ENCODE data around the gene SYNPO2L. TPM values are rescaled to one million over a fixed set of nuclear protein-coding genes. Genes with fewer than 3 reads are reported as not detected.

The SYNPO2L gene
- total and polyA plus RNA-seq, 7 donors, result 0.12 to 0.23 TPM; not detected in 5

DNA sequence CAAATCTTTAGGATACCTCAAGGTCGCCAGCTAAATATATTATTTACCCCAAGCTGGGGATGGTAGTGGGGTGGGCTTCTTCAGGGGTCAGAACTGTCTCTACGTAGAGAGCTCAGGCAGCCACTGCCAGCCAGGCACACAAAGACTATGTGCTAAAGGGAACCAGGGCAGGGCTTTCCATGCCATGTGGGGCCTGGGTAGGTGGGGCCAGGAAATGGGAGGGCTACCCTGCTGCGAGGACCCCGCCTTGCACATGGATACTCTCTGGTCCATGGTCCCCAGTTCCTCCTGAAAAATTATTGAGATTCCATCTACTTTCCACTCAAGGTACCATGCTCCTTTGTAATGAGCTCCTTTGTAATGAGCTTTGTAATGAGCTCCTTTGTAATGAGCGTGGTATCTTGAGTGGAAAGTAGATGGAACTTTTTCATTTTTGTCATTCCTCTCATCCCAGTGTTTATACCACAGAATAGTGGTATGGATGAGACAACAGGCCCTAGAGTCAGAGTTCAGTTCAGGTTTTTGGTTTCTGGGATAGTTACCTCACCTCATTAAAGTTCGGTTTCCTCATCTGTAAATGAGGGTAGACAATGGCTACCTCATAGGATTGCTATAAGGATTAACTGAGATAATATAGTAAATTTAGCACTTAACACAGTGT, 5.8 kb downstream of the SYNPO2L start:
- 84 to 97% methylated on average over 6 of the region's 6 CpGs for WGBS, 2 donors
- Histone ChIP-seq H3K9me3 (no peaks in the 10 kb centered on the region), H3K27me3 (no peaks in the 10 kb centered on the region), H3K4me3 (no peak overlapping the region), H3K4me1 (peaks cover 0 to 22% (median 14%) of the 10 kb centered on the region in 4 donors), H3K36me3 (no peaks in the 10 kb centered on the region), H3K27ac (no peak overlapping the region)
- TF ChIP-seq POLR2AphosphoS5 (IDR thresholded peaks at IDR 0.05) (no peak), EP300 (IDR thresholded peaks at IDR 0.05) (no peak), POLR2A (IDR thresholded peaks at IDR 0.05) (no peak)
- TF ChIP-seq, protein P1, sequence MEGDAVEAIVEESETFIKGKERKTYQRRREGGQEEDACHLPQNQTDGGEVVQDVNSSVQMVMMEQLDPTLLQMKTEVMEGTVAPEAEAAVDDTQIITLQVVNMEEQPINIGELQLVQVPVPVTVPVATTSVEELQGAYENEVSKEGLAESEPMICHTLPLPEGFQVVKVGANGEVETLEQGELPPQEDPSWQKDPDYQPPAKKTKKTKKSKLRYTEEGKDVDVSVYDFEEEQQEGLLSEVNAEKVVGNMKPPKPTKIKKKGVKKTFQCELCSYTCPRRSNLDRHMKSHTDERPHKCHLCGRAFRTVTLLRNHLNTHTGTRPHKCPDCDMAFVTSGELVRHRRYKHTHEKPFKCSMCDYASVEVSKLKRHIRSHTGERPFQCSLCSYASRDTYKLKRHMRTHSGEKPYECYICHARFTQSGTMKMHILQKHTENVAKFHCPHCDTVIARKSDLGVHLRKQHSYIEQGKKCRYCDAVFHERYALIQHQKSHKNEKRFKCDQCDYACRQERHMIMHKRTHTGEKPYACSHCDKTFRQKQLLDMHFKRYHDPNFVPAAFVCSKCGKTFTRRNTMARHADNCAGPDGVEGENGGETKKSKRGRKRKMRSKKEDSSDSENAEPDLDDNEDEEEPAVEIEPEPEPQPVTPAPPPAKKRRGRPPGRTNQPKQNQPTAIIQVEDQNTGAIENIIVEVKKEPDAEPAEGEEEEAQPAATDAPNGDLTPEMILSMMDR (IDR thresholded peaks at IDR 0.05), result no peak
- DNase-seq, result no peak
- intact Hi-C loops (cut with DNase I), result no loop called here

DNA sequence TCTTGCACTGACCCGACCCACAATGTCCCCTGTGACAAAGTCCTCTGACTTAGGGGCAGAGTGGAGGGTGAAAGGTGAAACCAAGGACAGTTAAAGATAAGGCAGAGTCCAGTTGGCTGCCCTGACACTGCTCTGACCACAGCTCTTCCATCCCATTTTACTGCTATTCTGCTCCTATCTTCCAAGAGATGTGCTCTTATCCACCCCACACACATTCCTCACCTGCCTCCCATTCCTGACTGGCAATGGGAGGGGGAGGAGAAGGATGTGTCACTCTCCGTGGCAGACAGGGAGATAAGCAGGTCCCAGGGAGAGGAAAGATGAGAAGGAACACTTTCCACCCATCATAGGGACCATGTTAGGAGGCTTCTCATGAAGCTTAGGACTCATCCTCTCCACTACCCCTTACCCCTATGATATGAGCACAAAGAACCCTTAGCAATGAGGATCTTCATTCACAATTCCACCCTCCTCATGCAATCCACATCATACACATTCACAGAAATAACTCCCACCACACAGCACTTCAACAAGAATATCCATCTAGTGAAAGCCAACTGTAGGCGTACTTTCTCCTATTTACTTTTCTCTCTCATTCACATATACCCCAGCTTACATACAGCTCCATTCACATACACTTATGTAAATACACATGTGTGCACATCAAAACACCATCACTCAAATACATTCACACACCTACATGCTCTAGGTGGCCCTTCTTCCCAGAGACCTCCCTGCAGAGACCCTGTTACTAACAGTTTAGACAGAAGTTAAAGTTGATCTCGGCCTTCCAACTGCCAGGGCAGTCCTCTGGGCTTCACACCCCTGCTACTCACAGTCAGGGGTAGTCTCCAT, 6.6 kb downstream of the SYNPO2L start:
- Histone ChIP-seq H3K9me3 (no peaks in the 10 kb centered on the region), H3K27me3 (no peaks in the 10 kb centered on the region), H3K27ac (no peak overlapping the region), H3K4me1 (peaks cover 0 to 22% (median 14%) of the 10 kb centered on the region in 4 donors), H3K4me3 (no peak overlapping the region), H3K36me3 (no peaks in the 10 kb centered on the region)
- WGBS, 2 donors, result 69 to 86% methylated on average over 4 of the region's 4 CpGs
- intact Hi-C loops (cut with DNase I), result no loop called here
- TF ChIP-seq POLR2A (IDR thresholded peaks at IDR 0.05) (no peak), POLR2AphosphoS5 (IDR thresholded peaks at IDR 0.05) (no peak), EP300 (IDR thresholded peaks at IDR 0.05) (no peak)
- TF ChIP-seq, protein P1 (IDR thresholded peaks at IDR 0.05), result no peak
- DNase-seq, result no peak

DNA sequence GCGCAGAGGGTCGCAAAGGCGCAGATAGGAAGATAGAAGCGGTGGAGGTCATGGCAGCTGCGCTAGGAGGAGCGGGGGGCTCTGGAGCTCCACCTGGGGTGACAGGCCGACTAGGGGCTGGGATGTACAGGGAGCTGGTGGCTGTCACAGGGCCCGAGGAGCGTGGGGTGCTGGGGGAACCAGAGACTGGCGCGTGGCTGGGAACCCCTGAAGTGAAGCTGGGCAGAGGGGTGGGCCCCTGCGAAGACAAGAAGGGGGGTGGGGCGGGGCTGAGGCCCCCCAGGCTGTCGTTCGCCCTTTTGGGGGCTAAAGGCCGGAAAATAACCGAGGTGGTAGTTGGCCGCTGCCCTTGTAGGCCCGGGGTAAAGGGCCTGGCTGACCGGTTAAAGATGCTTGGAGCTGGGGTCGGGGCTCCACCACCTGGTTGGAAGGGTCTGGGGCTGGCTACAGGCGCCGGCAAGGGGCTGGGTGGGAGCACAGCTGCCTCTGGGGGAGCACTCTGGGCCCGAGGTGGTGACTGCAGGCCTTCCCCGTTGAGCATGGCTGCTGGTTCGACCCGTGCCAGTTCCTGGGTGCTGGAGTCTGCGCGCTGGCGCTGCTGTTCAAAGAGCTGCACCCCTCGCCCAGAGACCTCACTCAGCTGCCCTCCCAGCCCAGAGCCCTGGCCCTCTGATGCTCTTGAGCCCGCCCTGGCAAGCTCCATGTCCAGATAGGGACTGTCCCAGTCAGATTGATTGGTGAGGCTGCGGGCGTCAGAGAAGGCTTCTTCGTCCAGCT, 7.8 kb downstream of the SYNPO2L start:
- Histone ChIP-seq H3K4me3 (peak overlapping the region; percentile 56 to 83 (median 72)), H3K4me1 (peaks cover 0 to 22% (median 17%) of the 10 kb centered on the region in 4 donors), H3K27ac (peak overlapping the region; percentile 43 to 67 (median 54)), H3K27me3 (no peaks in the 10 kb centered on the region), H3K9me3 (no peaks in the 10 kb centered on the region), H3K36me3 (no peaks in the 10 kb centered on the region)
- TF ChIP-seq, protein P1 (IDR thresholded peaks at IDR 0.05), result no peak
- TF ChIP-seq EP300 (IDR thresholded peaks at IDR 0.05), result no peak
- TF ChIP-seq POLR2AphosphoS5 (IDR thresholded peaks at IDR 0.05), result no peak
- TF ChIP-seq POLR2A (IDR thresholded peaks at IDR 0.05), result no peak
- 40 to 50% methylated on average over 35 of the region's 35 CpGs for WGBS, 2 donors
- intact Hi-C loops (cut with DNase I), result no loop called here
- DNase-seq, result no peak

DNA sequence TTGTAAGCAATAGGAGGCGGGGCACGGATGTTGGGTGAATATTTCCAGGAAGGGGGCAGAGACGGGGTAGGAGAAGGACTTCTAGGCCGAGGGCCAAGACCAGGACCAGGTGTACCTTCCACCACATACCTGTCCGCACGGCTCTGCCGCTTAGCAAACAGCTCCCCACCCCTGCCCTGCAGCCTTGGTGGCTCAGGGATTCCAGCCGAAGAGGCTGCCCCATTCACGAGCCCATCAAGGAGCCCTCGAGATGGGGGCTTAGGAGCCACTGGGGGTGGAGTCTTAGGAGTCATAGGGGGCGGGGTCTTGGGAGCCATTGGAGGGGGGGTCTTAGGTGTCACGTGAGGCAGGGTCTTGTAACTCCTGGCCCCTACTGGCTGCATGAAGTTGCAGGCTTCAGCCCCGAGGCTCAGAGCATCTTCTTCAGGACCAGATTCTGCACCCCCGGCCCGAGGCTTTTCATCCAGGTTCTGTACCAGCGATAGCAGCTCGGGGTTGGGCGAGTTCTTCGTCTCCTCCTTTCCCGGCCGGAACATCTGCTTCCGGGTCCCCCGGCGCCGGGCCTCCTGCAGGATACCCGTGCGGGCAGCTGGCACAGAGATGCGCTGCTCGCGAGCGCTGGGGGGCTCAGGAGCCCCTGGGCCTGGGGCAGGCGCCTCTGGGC, 8.5 kb downstream of the SYNPO2L start:
- Histone ChIP-seq H3K27me3 (no peaks in the 10 kb centered on the region), H3K4me3 (peak overlapping the region; percentile 56 to 83 (median 72)), H3K4me1 (peaks cover 0 to 22% (median 17%) of the 10 kb centered on the region in 4 donors), H3K9me3 (no peaks in the 10 kb centered on the region), H3K27ac (peak overlapping the region; percentile 43 to 67 (median 54)), H3K36me3 (no peaks in the 10 kb centered on the region)
- 8 to 13% methylated on average over 32 of the region's 32 CpGs for WGBS, 2 donors
- intact Hi-C loops (cut with DNase I), result no loop called here
- no peak for TF ChIP-seq POLR2A (IDR thresholded peaks at IDR 0.05)
- TF ChIP-seq POLR2AphosphoS5 (IDR thresholded peaks at IDR 0.05), result peak in 1 of 4 donors; percentile 28
- DNase-seq, result peak; percentile 83
